Neural progenitor cell (in vitro differentiated cells): ENCODE data around the gene PCDHGA4. TPM values are rescaled to one million over a fixed set of nuclear protein-coding genes. Genes with fewer than 3 reads are reported as not detected.
"Not testable (repeated sequence)": the region's sequence is repeated elsewhere in the genome, so short reads cannot be mapped to it uniquely, and the experiment has no call there.

Experiments used
- DNase-seq: peaks from one replicate; pipeline ENCODE4 v3.0.0-alpha.2; 2016; ENCODE audit warnings: low spot score
- H2AFZ ChIP-seq: fragments of 200-600 bp; sonication (generic); replicated peaks from 2 replicates; pipeline ENCODE4 v1.6.1; 2016; ENCODE audit warnings: antibody characterized with exemption
- H3F3A ChIP-seq: fragments of 200-600 bp; sonication (generic); 2 replicates; pipeline ENCODE4 v1.6.1; 2016; ENCODE audit warnings: antibody characterized with exemption, low read depth
- H3K27ac ChIP-seq: fragments of 200-600 bp; sonication (generic); 2 replicates; pipeline ENCODE4 v1.5.1; 2016; ENCODE audit warnings: mild to moderate bottlenecking
- H3K27me3 ChIP-seq: fragments of 200-600 bp; sonication (generic); 2 replicates; pipeline ENCODE4 v1.6.1; 2016; ENCODE audit warnings: mild to moderate bottlenecking, moderate library complexity
- H3K36me3 ChIP-seq: fragments of 200-600 bp; sonication (generic); 2 replicates; pipeline ENCODE4 v1.5.1; 2016
- H3K4me1 ChIP-seq: fragments of 200-600 bp; sonication (generic); 2 replicates; pipeline ENCODE4 v1.6.1; 2016; ENCODE audit warnings: mixed run types
- H3K4me2 ChIP-seq: fragments of 200-600 bp; sonication (generic); 2 replicates; pipeline ENCODE4 v1.6.1; 2016
- H3K4me3 ChIP-seq: fragments of 200-600 bp; sonication (generic); 2 replicates; pipeline ENCODE4 v1.5.1; 2016
- H3K79me2 ChIP-seq: fragments of 200-600 bp; sonication (generic); 2 replicates; pipeline ENCODE4 v1.6.1; 2016; ENCODE audit warnings: low read depth
- H3K9ac ChIP-seq: fragments of 200-600 bp; sonication (generic); 2 replicates; pipeline ENCODE4 v1.6.1; 2016
- H3K9me3 ChIP-seq: fragments of 200-600 bp; sonication (generic); 2 replicates; pipeline ENCODE4 v1.5.1; 2016; ENCODE audit warnings: low read depth
- H4K20me1 ChIP-seq: fragments of 200-600 bp; sonication (generic); 2 replicates; pipeline ENCODE4 v1.6.1; 2016; ENCODE audit warnings: low read depth
- H3K27ac Mint-ChIP-seq: 3 replicates; pipeline ENCODE4 v1.8.0; 2021; ENCODE audit warnings: mixed read lengths
- H3K27me3 Mint-ChIP-seq: 2 replicates; pipeline ENCODE4 v1.8.0; 2022; ENCODE audit warnings: low read depth, mild to moderate bottlenecking, inconsistent platforms, moderate library complexity, mixed read lengths; ENCODE audit not compliant: insufficient read depth
- H3K36me3 Mint-ChIP-seq: 3 replicates; pipeline ENCODE4 v1.8.0; 2021; ENCODE audit warnings: mixed read lengths
- H3K4me1 Mint-ChIP-seq: 3 replicates; pipeline ENCODE4 v1.8.0; 2021; ENCODE audit warnings: mixed read lengths
- H3K4me3 Mint-ChIP-seq: 3 replicates; pipeline ENCODE4 v1.8.0; 2021; ENCODE audit warnings: mild to moderate bottlenecking, moderate library complexity, mixed read lengths
- H3K9me3 Mint-ChIP-seq: 3 replicates; pipeline ENCODE4 v1.8.0; 2020; ENCODE audit warnings: mixed read lengths
- EZH2 ChIP-seq: fragments of 200-600 bp; sonication (generic); IDR thresholded peaks from 2 replicates; pipeline ENCODE4 v1.6.1; 2017; ENCODE audit warnings: antibody characterized with exemption, mild to moderate bottlenecking, moderate library complexity
- EZH2phosphoT487 ChIP-seq: fragments of 200-600 bp; sonication (generic); IDR thresholded peaks from 2 replicates; pipeline ENCODE4 v1.6.1; 2017; ENCODE audit warnings: antibody characterized with exemption
- total RNA-seq: library from RNA; depleted of rRNA; stranded (reverse); fragments of >200 nt; gene quantifications from 2 replicates; pipeline ENCODE4 v1.2.3, GENCODE V29; 2015; ENCODE audit warnings: low replicate concordance
- TF ChIP-seq, protein P1 (sequence below): fragments of 200-600 bp; sonication (generic); IDR thresholded peaks from 2 replicates; pipeline ENCODE4 v1.5.1; 2017; ENCODE audit warnings: antibody characterized with exemption, mild to moderate bottlenecking

PCDHGA4 gene
- total RNA-seq, 1 donor from 2014 or later, result 2.4 TPM

DNA sequence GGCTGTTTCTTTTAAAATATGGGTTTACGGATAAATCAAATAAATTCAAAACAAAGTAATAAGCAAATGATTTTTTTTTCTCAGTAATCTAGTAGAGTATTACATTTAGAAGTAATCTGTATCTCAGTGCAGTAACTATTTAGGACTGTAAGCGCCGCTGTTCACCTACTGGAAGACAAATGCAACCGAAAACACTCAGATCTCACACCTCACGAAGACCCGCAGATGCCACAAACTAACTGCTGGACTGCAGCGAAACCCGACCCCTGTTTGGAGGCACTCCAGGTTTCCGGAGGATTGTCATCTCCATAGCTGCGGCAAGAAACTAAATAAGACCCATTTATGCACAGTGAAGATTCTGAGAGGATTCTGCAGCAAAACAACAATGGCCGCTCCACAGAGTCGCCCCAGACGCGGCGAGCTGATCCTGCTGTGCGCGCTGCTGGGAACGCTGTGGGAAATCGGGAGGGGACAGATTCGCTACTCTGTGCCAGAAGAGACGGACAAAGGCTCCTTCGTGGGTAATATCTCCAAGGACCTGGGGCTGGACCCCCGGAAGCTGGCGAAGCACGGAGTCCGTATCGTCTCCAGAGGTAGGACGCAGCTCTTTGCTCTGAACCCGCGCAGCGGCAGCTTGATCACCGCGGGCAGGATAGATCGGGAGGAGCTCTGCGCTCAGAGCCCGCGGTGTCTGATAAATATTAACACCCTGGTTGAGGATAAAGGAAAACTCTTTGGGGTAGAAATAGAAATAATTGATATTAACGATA lies 37.8 kb downstream of the PCDHGA4 start, which contains the start of gene PCDHGA8:
Gene PCDHGA8 (plus strand): TSS at position 205 of the 770 bp plus-strand sequence. CDS start 181 bp downstream, at position 386.
- Histone ChIP-seq H3K36me3 (peaks cover 19% of the 10 kb centered on the region), H3K4me1 (no peaks in the 10 kb centered on the region), H3F3A (peaks cover 7% of the 10 kb centered on the region), H3K4me3 (peak within 1 kb of the TSS; percentile 3), H3K79me2 (no peaks in the 10 kb centered on the region), H3K27me3 (no peaks in the 10 kb centered on the region), H3K4me2 (no peak within 1 kb of the TSS), H3K27ac (no peak within 1 kb of the TSS), H2AFZ (no peak within 1 kb of the TSS), H4K20me1 (no peaks in the 10 kb centered on the region), H3K9ac (no peak within 1 kb of the TSS), H3K9me3 (peaks cover 57% of the 10 kb centered on the region)
- no peak for DNase-seq
- peaks cover 56% of the 10 kb centered on the region for H3K9me3 Mint-ChIP-seq
- H3K27me3 Mint-ChIP-seq, result peaks cover 2% of the 10 kb centered on the region
- H3K4me3 Mint-ChIP-seq, result no peak within 1 kb of the TSS
- TF ChIP-seq EZH2phosphoT487 (no peak), EZH2 (no peak)
- TF ChIP-seq, protein P1, sequence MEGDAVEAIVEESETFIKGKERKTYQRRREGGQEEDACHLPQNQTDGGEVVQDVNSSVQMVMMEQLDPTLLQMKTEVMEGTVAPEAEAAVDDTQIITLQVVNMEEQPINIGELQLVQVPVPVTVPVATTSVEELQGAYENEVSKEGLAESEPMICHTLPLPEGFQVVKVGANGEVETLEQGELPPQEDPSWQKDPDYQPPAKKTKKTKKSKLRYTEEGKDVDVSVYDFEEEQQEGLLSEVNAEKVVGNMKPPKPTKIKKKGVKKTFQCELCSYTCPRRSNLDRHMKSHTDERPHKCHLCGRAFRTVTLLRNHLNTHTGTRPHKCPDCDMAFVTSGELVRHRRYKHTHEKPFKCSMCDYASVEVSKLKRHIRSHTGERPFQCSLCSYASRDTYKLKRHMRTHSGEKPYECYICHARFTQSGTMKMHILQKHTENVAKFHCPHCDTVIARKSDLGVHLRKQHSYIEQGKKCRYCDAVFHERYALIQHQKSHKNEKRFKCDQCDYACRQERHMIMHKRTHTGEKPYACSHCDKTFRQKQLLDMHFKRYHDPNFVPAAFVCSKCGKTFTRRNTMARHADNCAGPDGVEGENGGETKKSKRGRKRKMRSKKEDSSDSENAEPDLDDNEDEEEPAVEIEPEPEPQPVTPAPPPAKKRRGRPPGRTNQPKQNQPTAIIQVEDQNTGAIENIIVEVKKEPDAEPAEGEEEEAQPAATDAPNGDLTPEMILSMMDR, result no peak
- H3K27ac Mint-ChIP-seq, result no peak within 1 kb of the TSS
- H3K4me1 Mint-ChIP-seq, result no peaks in the 10 kb centered on the region
- H3K36me3 Mint-ChIP-seq, result peaks cover 9% of the 10 kb centered on the region

DNA sequence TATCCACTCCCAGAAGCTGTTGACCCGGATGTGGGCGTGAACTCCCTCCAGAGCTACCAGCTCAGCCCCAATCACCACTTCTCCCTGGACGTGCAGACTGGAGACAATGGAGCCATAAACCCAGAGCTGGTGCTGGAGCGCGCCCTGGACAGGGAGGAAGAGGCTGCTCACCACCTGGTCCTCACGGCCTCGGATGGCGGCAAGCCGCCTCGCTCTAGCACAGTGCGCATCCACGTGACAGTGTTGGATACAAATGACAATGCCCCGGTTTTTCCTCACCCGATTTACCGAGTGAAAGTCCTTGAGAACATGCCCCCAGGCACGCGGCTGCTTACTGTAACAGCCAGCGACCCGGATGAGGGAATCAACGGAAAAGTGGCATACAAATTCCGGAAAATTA lies 38.4 kb downstream of the PCDHGA4 start:
- Histone ChIP-seq H3K4me2 (no peak overlapping the region), H4K20me1 (no peaks in the 10 kb centered on the region), H3K4me1 (no peaks in the 10 kb centered on the region), H3K27me3 (no peaks in the 10 kb centered on the region), H3K9ac (no peak overlapping the region), H3K36me3 (peaks cover 19% of the 10 kb centered on the region), H3K9me3 (peaks cover 58% of the 10 kb centered on the region), H3K4me3 (no peak overlapping the region), H2AFZ (no peak overlapping the region), H3K27ac (no peak overlapping the region), H3F3A (peaks cover 7% of the 10 kb centered on the region), H3K79me2 (no peaks in the 10 kb centered on the region)
- Mint-ChIP-seq H3K27ac (no peak overlapping the region), H3K9me3 (peaks cover 54% of the 10 kb centered on the region), H3K4me3 (no peak overlapping the region), H3K27me3 (peaks cover 2% of the 10 kb centered on the region), H3K4me1 (no peaks in the 10 kb centered on the region), H3K36me3 (peaks cover 9% of the 10 kb centered on the region)
- no peak for TF ChIP-seq EZH2phosphoT487
- no peak for TF ChIP-seq EZH2
- TF ChIP-seq, protein P1, result no peak
- no peak for DNase-seq

DNA sequence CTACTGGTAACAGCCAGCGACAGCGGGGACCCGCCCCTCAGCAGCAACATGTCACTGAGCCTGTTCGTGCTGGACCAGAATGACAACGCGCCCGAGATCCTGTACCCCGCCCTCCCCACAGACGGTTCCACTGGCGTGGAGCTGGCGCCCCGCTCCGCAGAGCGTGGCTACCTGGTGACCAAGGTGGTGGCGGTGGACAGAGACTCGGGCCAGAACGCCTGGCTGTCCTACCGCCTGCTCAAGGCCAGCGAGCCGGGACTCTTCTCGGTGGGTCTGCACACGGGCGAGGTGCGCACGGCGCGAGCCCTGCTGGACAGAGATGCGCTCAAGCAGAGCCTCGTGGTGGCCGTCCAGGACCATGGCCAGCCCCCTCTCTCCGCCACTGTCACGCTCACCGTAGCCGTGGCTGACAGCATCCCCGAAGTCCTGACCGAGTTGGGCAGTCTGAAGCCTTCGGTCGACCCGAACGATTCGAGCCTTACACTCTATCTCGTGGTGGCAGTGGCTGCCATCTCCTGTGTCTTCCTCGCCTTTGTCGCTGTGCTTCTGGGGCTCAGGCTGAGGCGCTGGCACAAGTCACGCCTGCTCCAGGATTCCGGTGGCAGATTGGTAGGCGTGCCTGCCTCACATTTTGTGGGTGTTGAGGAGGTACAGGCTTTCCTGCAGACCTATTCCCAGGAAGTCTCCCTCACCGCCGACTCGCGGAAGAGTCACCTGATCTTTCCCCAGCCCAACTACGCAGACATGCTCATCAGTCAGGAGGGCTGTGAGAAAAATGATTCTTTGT lies 39.8 kb downstream of the PCDHGA4 start:
- H4K20me1 ChIP-seq, H3K4me3 ChIP-seq, H3K9ac ChIP-seq, H3K4me1 ChIP-seq, H3K27ac ChIP-seq, H3K4me2 ChIP-seq, H3K27ac Mint-ChIP-seq, H3K27me3 ChIP-seq, H2AFZ ChIP-seq, H3K36me3 Mint-ChIP-seq, DNase-seq, H3K79me2 ChIP-seq, H3K4me1 Mint-ChIP-seq, H3K4me3 Mint-ChIP-seq, H3K27me3 Mint-ChIP-seq, H3F3A ChIP-seq: not testable (repeated sequence)
- Histone ChIP-seq H3K36me3 (peaks cover 19% of the 10 kb centered on the region), H3K9me3 (peaks cover 63% of the 10 kb centered on the region)
- H3K9me3 Mint-ChIP-seq, result peaks cover 56% of the 10 kb centered on the region

DNA sequence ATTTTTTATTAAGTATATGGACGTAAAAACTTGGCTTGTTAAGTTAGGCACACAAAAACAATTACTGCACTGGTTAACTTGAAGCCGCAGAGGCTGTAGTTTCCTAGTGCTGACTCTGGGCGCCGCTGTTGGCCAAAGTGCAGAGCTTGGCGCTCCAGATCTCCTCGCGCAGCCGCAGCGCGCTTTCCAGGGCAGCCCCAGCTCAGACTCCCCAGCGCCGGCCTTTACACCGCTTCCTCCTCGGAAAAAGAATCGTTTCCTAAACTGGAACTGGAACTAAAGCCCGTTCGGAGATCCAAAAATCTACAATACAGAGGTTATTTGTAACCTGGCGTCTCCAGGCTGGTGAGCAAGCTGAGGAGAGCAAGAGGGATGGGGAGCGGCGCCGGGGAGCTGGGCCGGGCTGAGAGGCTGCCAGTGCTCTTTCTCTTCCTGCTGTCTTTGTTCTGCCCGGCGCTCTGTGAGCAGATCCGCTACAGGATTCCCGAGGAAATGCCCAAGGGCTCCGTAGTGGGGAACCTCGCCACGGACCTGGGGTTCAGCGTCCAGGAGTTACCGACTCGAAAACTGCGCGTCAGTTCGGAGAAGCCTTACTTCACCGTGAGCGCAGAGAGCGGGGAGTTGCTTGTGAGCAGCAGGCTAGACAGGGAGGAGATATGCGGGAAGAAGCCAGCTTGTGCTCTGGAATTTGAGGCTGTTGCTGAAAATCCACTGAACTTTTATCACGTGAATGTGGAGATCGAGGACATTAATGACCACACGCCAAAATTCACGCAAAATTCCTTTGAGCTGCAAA lies 43.1 kb downstream of the PCDHGA4 start, which contains the start of gene PCDHGB5:
Gene PCDHGB5 (plus strand): TSS at position 192 of the 796 bp plus-strand sequence. CDS start 181 bp downstream, at position 373.
- H3K27me3 ChIP-seq, H2AFZ ChIP-seq, DNase-seq, H3K4me3 Mint-ChIP-seq, H3F3A ChIP-seq, H3K4me2 ChIP-seq, H3K9ac ChIP-seq, H3K36me3 ChIP-seq, H3K36me3 Mint-ChIP-seq, H3K4me1 Mint-ChIP-seq, H3K27ac ChIP-seq, H3K4me3 ChIP-seq, H3K79me2 ChIP-seq, H4K20me1 ChIP-seq, H3K27me3 Mint-ChIP-seq, H3K27ac Mint-ChIP-seq, H3K4me1 ChIP-seq: not testable (repeated sequence)
- H3K9me3 Mint-ChIP-seq, result peaks cover 60% of the 10 kb centered on the region
- peaks cover 41% of the 10 kb centered on the region for H3K9me3 ChIP-seq
